ENCODE results near the gene HCRT. TPM values are rescaled to one million over a fixed set of nuclear protein-coding genes. Genes with fewer than 3 reads are reported as not detected.
"Not testable (repeated sequence)": the region's sequence is repeated elsewhere in the genome, so short reads cannot be mapped to it uniquely, and the experiment has no call there.

The HCRT gene
- total RNA-seq, 2 donors from 2014 or later = not detected

GRCh38 chr17:42206153-42206612, 20.9 kb upstream of the HCRT start:
- H3K27ac Mint-ChIP-seq; H3K9me3 Mint-ChIP-seq; ATAC-seq; H3K36me3 Mint-ChIP-seq; H3K4me3 Mint-ChIP-seq; H3K4me1 Mint-ChIP-seq (ENCODE audit: low read depth in 2 of 2); H3K27me3 Mint-ChIP-seq; DNase-seq (ENCODE audit: low spot score): not testable (repeated sequence)

GRCh38 chr17:42203354-42203753, 18.1 kb upstream of the HCRT start:
- H3K36me3 Mint-ChIP-seq = peaks cover 6% of the 10 kb centered on the region

GRCh38 chr17:42202696-42203095, 17.4 kb upstream of the HCRT start:
- Mint-ChIP-seq H3K4me3 (no peak overlapping the region), H3K27me3 (no peaks in the 10 kb centered on the region), H3K4me1 (ENCODE audit: low read depth in 2 of 2) (peaks cover 0 to 6% of the 10 kb centered on the region in 2 donors), H3K9me3 (no peaks in the 10 kb centered on the region), H3K27ac (no peak overlapping the region), H3K36me3 (peaks cover 6% of the 10 kb centered on the region)
- DNase-seq (ENCODE audit: low spot score) (no peak), ATAC-seq (no peak)

More at GRCh38 chr17:42203354-42203753, 18.1 kb upstream of the HCRT start:
- H3K4me1 Mint-ChIP-seq (ENCODE audit: low read depth in 2 of 2) = peaks cover 0 to 6% of the 10 kb centered on the region in 2 donors
- no peaks in the 10 kb centered on the region for H3K27me3 Mint-ChIP-seq
- ATAC-seq (no peak), DNase-seq (ENCODE audit: low spot score) (no peak)
- H3K27ac Mint-ChIP-seq = no peak overlapping the region
- H3K4me3 Mint-ChIP-seq = no peak overlapping the region
- H3K9me3 Mint-ChIP-seq = no peaks in the 10 kb centered on the region

GRCh38 chr17:42202159-42202558, 16.9 kb upstream of the HCRT start:
- H3K27ac Mint-ChIP-seq = no peak overlapping the region
- ATAC-seq (peak in 1 of 2 donors; percentile 15), DNase-seq (ENCODE audit: low spot score) (no peak)
- no peaks in the 10 kb centered on the region for H3K9me3 Mint-ChIP-seq
- H3K36me3 Mint-ChIP-seq = peaks cover 6% of the 10 kb centered on the region
- H3K27me3 Mint-ChIP-seq = no peaks in the 10 kb centered on the region
- no peak overlapping the region for H3K4me3 Mint-ChIP-seq
- peaks cover 0 to 6% of the 10 kb centered on the region in 2 donors for H3K4me1 Mint-ChIP-seq (ENCODE audit: low read depth in 2 of 2)

- DNase-seq (ENCODE audit: low spot score) = no peak
- H3K9me3 Mint-ChIP-seq = no peaks in the 10 kb centered on the region
- H3K27ac Mint-ChIP-seq = peak overlapping the region in 1 of 2 donors; percentile 9
- no peaks in the 10 kb centered on the region for H3K27me3 Mint-ChIP-seq
- peaks cover 6% of the 10 kb centered on the region for H3K36me3 Mint-ChIP-seq
- H3K4me1 Mint-ChIP-seq (ENCODE audit: low read depth in 2 of 2) = peaks cover 0 to 6% of the 10 kb centered on the region in 2 donors
- H3K4me3 Mint-ChIP-seq = no peak overlapping the region
- ATAC-seq = no peak
Measured at GRCh38 chr17:42201458-42201772, 16.2 kb upstream of the HCRT start.

- peaks cover 0 to 6% of the 10 kb centered on the region in 2 donors for H3K4me1 Mint-ChIP-seq (ENCODE audit: low read depth in 2 of 2)
- H3K27ac Mint-ChIP-seq = peak overlapping the region in 1 of 2 donors; percentile 9
- no peak overlapping the region for H3K4me3 Mint-ChIP-seq
Measured at GRCh38 chr17:42200706-42201457, 15.6 kb upstream of the HCRT start.

GRCh38 chr17:42199416-42200011, 14.3 kb upstream of the HCRT start:
- H3K4me3 Mint-ChIP-seq = no peak overlapping the region
- H3K36me3 Mint-ChIP-seq = peaks cover 6% of the 10 kb centered on the region
- no peak for DNase-seq (ENCODE audit: low spot score)
- ATAC-seq = no peak
- H3K4me1 Mint-ChIP-seq (ENCODE audit: low read depth in 2 of 2) = peaks cover 1 to 7% of the 10 kb centered on the region in 2 donors
- H3K27me3 Mint-ChIP-seq = no peaks in the 10 kb centered on the region
- no peak overlapping the region for H3K27ac Mint-ChIP-seq
- no peaks in the 10 kb centered on the region for H3K9me3 Mint-ChIP-seq

More at GRCh38 chr17:42200706-42201457, 15.6 kb upstream of the HCRT start:
- no peaks in the 10 kb centered on the region for H3K9me3 Mint-ChIP-seq
- H3K27me3 Mint-ChIP-seq = no peaks in the 10 kb centered on the region
- no peak for ATAC-seq
- no peak for DNase-seq (ENCODE audit: low spot score)
- peaks cover 6% of the 10 kb centered on the region for H3K36me3 Mint-ChIP-seq

GRCh38 chr17:42198897-42199296, 13.6 kb upstream of the HCRT start:
- Mint-ChIP-seq H3K27me3 (no peaks in the 10 kb centered on the region), H3K36me3 (peaks cover 6% of the 10 kb centered on the region), H3K4me1 (ENCODE audit: low read depth in 2 of 2) (peaks cover 6 to 14% of the 10 kb centered on the region in 2 donors), H3K27ac (no peak overlapping the region), H3K4me3 (no peak overlapping the region), H3K9me3 (no peaks in the 10 kb centered on the region)
- ATAC-seq (no peak), DNase-seq (ENCODE audit: low spot score) (no peak)

GRCh38 chr17:42197564-42198156, 12.4 kb upstream of the HCRT start:
- DNase-seq (ENCODE audit: low spot score) (no peak), ATAC-seq (no peak)
- no peak overlapping the region for H3K4me3 Mint-ChIP-seq
- no peaks in the 10 kb centered on the region for H3K9me3 Mint-ChIP-seq
- H3K4me1 Mint-ChIP-seq (ENCODE audit: low read depth in 2 of 2) = peaks cover 13 to 21% of the 10 kb centered on the region in 2 donors
- peaks cover 6% of the 10 kb centered on the region for H3K36me3 Mint-ChIP-seq
- peak overlapping the region in 1 of 2 donors; percentile 58 for H3K27ac Mint-ChIP-seq
- no peaks in the 10 kb centered on the region for H3K27me3 Mint-ChIP-seq

- DNase-seq (ENCODE audit: low spot score) = peak; percentile 83
- Mint-ChIP-seq H3K4me3 (peak within 1 kb of the TSS; percentile 98), H3K4me1 (ENCODE audit: low read depth in 2 of 2) (peaks cover 13 to 16% of the 10 kb centered on the region in 2 donors), H3K9me3 (no peaks in the 10 kb centered on the region), H3K36me3 (no peaks in the 10 kb centered on the region), H3K27ac (peak within 1 kb of the TSS; percentile 87 to 92), H3K27me3 (no peaks in the 10 kb centered on the region)
- ATAC-seq = peak; percentile 93 to 97
Measured at GRCh38 chr17:42193969-42194899, 9.0 kb upstream of the HCRT start, which contains the start of gene GHDC. GHDC (minus strand) TSS chr17:42194494; CDS start chr17:42193581, 913 bp downstream.

- H3K4me1 Mint-ChIP-seq (ENCODE audit: low read depth in 2 of 2) = peaks cover 13 to 16% of the 10 kb centered on the region in 2 donors
- ATAC-seq (no peak), DNase-seq (ENCODE audit: low spot score) (no peak)
- H3K4me3 Mint-ChIP-seq = peak overlapping the region; percentile 98
- H3K27ac Mint-ChIP-seq = peak overlapping the region; percentile 87 to 92
- H3K9me3 Mint-ChIP-seq = no peaks in the 10 kb centered on the region
- no peaks in the 10 kb centered on the region for H3K27me3 Mint-ChIP-seq
- no peaks in the 10 kb centered on the region for H3K36me3 Mint-ChIP-seq
Measured at GRCh38 chr17:42193216-42193968, 8.1 kb upstream of the HCRT start.

- H3K27ac Mint-ChIP-seq = no peak overlapping the region
- H3K4me1 Mint-ChIP-seq (ENCODE audit: low read depth in 2 of 2) = peaks cover 13 to 16% of the 10 kb centered on the region in 2 donors
- peak overlapping the region; percentile 38 for H3K4me3 Mint-ChIP-seq
- no peak for ATAC-seq
- H3K27me3 Mint-ChIP-seq = no peaks in the 10 kb centered on the region
- DNase-seq (ENCODE audit: low spot score) = no peak
- no peaks in the 10 kb centered on the region for H3K36me3 Mint-ChIP-seq
- no peaks in the 10 kb centered on the region for H3K9me3 Mint-ChIP-seq
Measured at GRCh38 chr17:42192189-42193126, 7.2 kb upstream of the HCRT start.
